Neural cell (in vitro differentiated cells): ENCODE results near the gene HLTF. TPM values are rescaled to one million over a fixed set of nuclear protein-coding genes. Genes with fewer than 3 reads are reported as not detected.

Source experiments
- H2AFZ ChIP-seq: fragments of 200-600, 300-800 bp; sonication (generic), shearing (Covaris generic); 2 replicates; pipeline ENCODE4 v1.6.0; 2014; ENCODE audit warnings: low read depth, mild to moderate bottlenecking, antibody characterized with exemption, low read length, moderate library complexity
- H3F3A ChIP-seq: fragments of 200-600 bp; shearing (Covaris generic); 2 replicates; pipeline ENCODE4 v1.6.1; 2016; ENCODE audit warnings: mild to moderate bottlenecking, moderate library complexity, mixed read lengths, antibody characterized with exemption, low read length; ENCODE audit not compliant: insufficient read depth, poor library complexity, severe bottlenecking
- H3K27ac ChIP-seq: fragments of 200-600, 300-800 bp; sonication (generic), shearing (Covaris generic); 2 replicates; pipeline ENCODE4 v1.5.1; 2014; ENCODE audit warnings: mild to moderate bottlenecking, low read length, moderate library complexity
- H3K27me3 ChIP-seq: fragments of 300-800, 200-600 bp; sonication (generic), shearing (Covaris generic); 2 replicates; pipeline ENCODE4 v1.6.0; 2014; ENCODE audit warnings: mild to moderate bottlenecking, low read depth, low read length, moderate library complexity; ENCODE audit not compliant: insufficient read depth
- H3K36me3 ChIP-seq: fragments of 300-800, 200-600 bp; sonication (generic), shearing (Covaris generic); 2 replicates; pipeline ENCODE4 v1.5.1; 2014; ENCODE audit warnings: mild to moderate bottlenecking, antibody characterized with exemption, low read length, moderate library complexity; ENCODE audit not compliant: insufficient read depth
- H3K4me2 ChIP-seq: fragments of 300-800, 200-600 bp; sonication (generic), shearing (Covaris generic); 2 replicates; pipeline ENCODE4 v1.6.0; 2014; ENCODE audit warnings: mild to moderate bottlenecking, low read length
- H3K4me3 ChIP-seq: fragments of 300-800, 200-600 bp; sonication (generic), shearing (Covaris generic); 2 replicates; pipeline ENCODE4 v1.5.1; 2014; ENCODE audit warnings: mild to moderate bottlenecking, low read length, moderate library complexity
- H3K79me2 ChIP-seq: fragments of 200-600 bp; shearing (Covaris generic); replicated peaks from 2 replicates; pipeline ENCODE4 v1.6.0; 2014; ENCODE audit warnings: mild to moderate bottlenecking, low read length, moderate library complexity; ENCODE audit not compliant: insufficient read depth
- H3K9ac ChIP-seq: fragments of 300-800, 200-600 bp; sonication (generic), shearing (Covaris generic); 2 replicates; pipeline ENCODE4 v1.6.1; 2016; ENCODE audit warnings: mild to moderate bottlenecking, low read length, mixed read lengths
- H3K9me2 ChIP-seq: fragments of 200-600 bp; shearing (Covaris generic); 2 replicates; pipeline ENCODE4 v1.6.1; 2016; ENCODE audit warnings: mild to moderate bottlenecking, low read length, mixed read lengths; ENCODE audit not compliant: insufficient read depth
- H3K9me3 ChIP-seq: fragments of 200-600, 300-800 bp; sonication (generic), shearing (Covaris generic); 2 replicates; pipeline ENCODE4 v1.6.1; 2016; ENCODE audit warnings: mild to moderate bottlenecking, mixed run types, low read length, moderate library complexity, mixed read lengths
- H4K20me1 ChIP-seq: fragments of 200-600 bp; shearing (Covaris generic); 2 replicates; pipeline ENCODE4 v1.6.1; 2016; ENCODE audit warnings: mild to moderate bottlenecking, mixed run types; ENCODE audit not compliant: insufficient read depth
- CTCF ChIP-seq: fragments of 450-650 bp; IDR thresholded peaks from 2 replicates; pipeline ENCODE4 v1.5.1; 2014; ENCODE audit warnings: antibody characterized with exemption, mild to moderate bottlenecking, moderate library complexity; ENCODE audit not compliant: poor library complexity, severe bottlenecking
- EP300 ChIP-seq: fragments of 450-650 bp; conservative IDR thresholded peaks from 2 replicates; pipeline ENCODE4 v1.6.1; 2014; ENCODE audit warnings: antibody characterized with exemption, mild to moderate bottlenecking, moderate library complexity; ENCODE audit not compliant: poor library complexity, severe bottlenecking
- EZH2 ChIP-seq: fragments of 200-600, 300-800 bp; shearing (Covaris generic), sonication (generic); IDR thresholded peaks from 2 replicates; pipeline ENCODE4 v1.6.1; 2014; ENCODE audit warnings: antibody characterized with exemption, low read length, borderline replicate concordance, mild to moderate bottlenecking; ENCODE audit not compliant: insufficient read depth, poor library complexity, severe bottlenecking
- MXI1 ChIP-seq: fragments of 450-650 bp; conservative IDR thresholded peaks from 2 replicates; pipeline ENCODE4 v1.6.1; 2014; ENCODE audit warnings: antibody characterized with exemption, mild to moderate bottlenecking; ENCODE audit not compliant: poor library complexity, severe bottlenecking
- POLR2AphosphoS5 ChIP-seq: IDR thresholded peaks from 2 replicates; pipeline ENCODE4 v1.6.1; 2012
- RAD21 ChIP-seq: fragments of 450-650 bp; conservative IDR thresholded peaks from 2 replicates; pipeline ENCODE4 v1.6.1; 2014; ENCODE audit warnings: antibody characterized with exemption, mild to moderate bottlenecking, moderate library complexity
- REST ChIP-seq: IDR thresholded peaks from 2 replicates; pipeline ENCODE4 v1.6.1; 2012; ENCODE audit warnings: borderline replicate concordance
- SMC3 ChIP-seq: fragments of 450-650 bp; conservative IDR thresholded peaks from 2 replicates; pipeline ENCODE4 v1.6.1; 2014; ENCODE audit warnings: antibody characterized with exemption, mild to moderate bottlenecking, moderate library complexity; ENCODE audit not compliant: poor library complexity
- TAF1 ChIP-seq: IDR thresholded peaks from 2 replicates; pipeline ENCODE4 v1.6.1; 2012; ENCODE audit warnings: low read depth
- polyA plus RNA-seq: library from polyadenylated mRNA; depleted of rRNA; stranded (reverse); fragments of >200 nt; gene quantifications from 2 replicates; pipeline ENCODE4 v1.2.3, GENCODE V29; 2014

The HLTF gene
- polyA plus RNA-seq, 1 donor from 2014 or later = 164 TPM

- H4K20me1 ChIP-seq = no peaks in the 10 kb centered on the region
These were observed 503 bp downstream of the HLTF start for GRCh38 chr3:149085828-149086231.

GRCh38 chr3:149081772-149082171 is 4.6 kb downstream of the HLTF start:
- peaks cover 64% of the 10 kb centered on the region for H3K79me2 ChIP-seq
- no peak overlapping the region for H3K27ac ChIP-seq
- H3K36me3 ChIP-seq = peaks cover 13% of the 10 kb centered on the region
- no peaks in the 10 kb centered on the region for H3K27me3 ChIP-seq
- H3K4me2 ChIP-seq = no peak overlapping the region
- no peak overlapping the region for H3K4me3 ChIP-seq
- no peaks in the 10 kb centered on the region for H3F3A ChIP-seq
- H3K9ac ChIP-seq = no peak overlapping the region
- H2AFZ ChIP-seq = no peak overlapping the region
- H4K20me1 ChIP-seq = no peaks in the 10 kb centered on the region
- H3K9me2 ChIP-seq = no peaks in the 10 kb centered on the region
- H3K9me3 ChIP-seq = no peaks in the 10 kb centered on the region
- TF ChIP-seq EP300 = no peak
- no peak for TF ChIP-seq TAF1
- TF ChIP-seq EZH2 = no peak
- TF ChIP-seq POLR2AphosphoS5 = no peak
- no peak for TF ChIP-seq REST
- TF ChIP-seq SMC3 = no peak
- no peak for TF ChIP-seq MXI1
- TF ChIP-seq RAD21 = no peak

More at GRCh38 chr3:149085828-149086231, 503 bp downstream of the HLTF start:
- peaks cover 44% of the 10 kb centered on the region for H3K79me2 ChIP-seq
- peak overlapping the region; percentile 96 for H3K27ac ChIP-seq
- H3F3A ChIP-seq = no peaks in the 10 kb centered on the region
- H2AFZ ChIP-seq = peak overlapping the region; percentile 89
- H3K4me3 ChIP-seq = peak overlapping the region; percentile 81
- H3K27me3 ChIP-seq = no peaks in the 10 kb centered on the region
- H3K9ac ChIP-seq = peak overlapping the region; percentile 90
- H3K36me3 ChIP-seq = peaks cover 11% of the 10 kb centered on the region
- TF ChIP-seq CTCF = no peak
- no peak for TF ChIP-seq EZH2
- TF ChIP-seq SMC3 = peak; percentile 9
- TF ChIP-seq POLR2AphosphoS5 = peak; percentile 15
- no peak for TF ChIP-seq REST
- no peak for TF ChIP-seq RAD21
- no peak for TF ChIP-seq EP300
- no peak for TF ChIP-seq TAF1
- TF ChIP-seq MXI1 = peak; percentile 35
- peak overlapping the region; percentile 65 for H3K4me2 ChIP-seq
- H3K9me3 ChIP-seq = peaks cover 5% of the 10 kb centered on the region
- no peaks in the 10 kb centered on the region for H3K9me2 ChIP-seq
